Fibroblast of skin of left biceps (primary cell): ENCODE data around the gene TCTA.
"Not testable (repeated sequence)": the region's sequence is repeated elsewhere in the genome, so short reads cannot be mapped to it uniquely, and the experiment has no call there.

ENCODE experiments used
- DNase-seq, 2 experiments: peaks; one replicate each; pipeline ENCODE4 v3.0.0-alpha.2; 2013; ENCODE audit warnings: low read depth in 2 of 2

Gene TCTA

DNA sequence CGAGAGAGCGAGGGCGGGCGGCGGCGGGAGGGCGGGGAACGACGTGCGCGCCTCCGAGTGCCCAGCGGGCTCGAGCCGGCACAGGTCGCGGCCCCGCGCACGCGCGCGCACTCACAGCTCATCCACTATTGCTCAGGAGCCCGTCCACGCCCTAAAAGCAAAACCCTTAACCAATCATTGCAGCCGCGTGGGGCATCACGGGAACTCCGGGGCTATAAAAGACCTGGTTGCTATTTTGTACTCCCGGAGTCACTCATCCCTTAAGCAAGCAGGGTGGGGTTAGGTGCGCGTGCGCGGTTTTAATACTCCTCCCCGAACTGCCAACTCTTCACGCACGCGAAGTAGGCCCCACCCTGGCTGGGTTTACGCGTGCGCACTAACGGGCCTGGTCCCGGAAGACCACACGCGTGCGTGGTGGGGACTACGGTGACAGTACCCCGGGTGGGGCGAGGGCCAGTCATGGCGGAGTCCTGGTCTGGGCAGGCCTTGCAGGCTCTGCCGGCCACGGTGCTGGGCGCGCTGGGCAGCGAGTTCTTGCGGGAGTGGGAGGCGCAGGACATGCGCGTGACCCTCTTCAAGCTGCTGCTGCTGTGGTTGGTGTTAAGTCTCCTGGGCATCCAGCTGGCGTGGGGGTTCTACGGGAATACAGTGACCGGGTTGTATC is at the start of gene TCTA, which contains the start of gene RHOA:
Gene TCTA (plus strand): TSS at position 456 of the 664 bp plus-strand sequence. CDS start 4 bp downstream, at position 460.
Gene RHOA (minus strand): TSS at position 9 of the 664 bp plus-strand sequence. CDS start 36,387 bp downstream, outside the sequence.
- peak; percentile 100 for DNase-seq

GRCh38 chr3:49362561-49362960 is 49.7 kb upstream of the TCTA start:
- no peak for DNase-seq

DNA sequence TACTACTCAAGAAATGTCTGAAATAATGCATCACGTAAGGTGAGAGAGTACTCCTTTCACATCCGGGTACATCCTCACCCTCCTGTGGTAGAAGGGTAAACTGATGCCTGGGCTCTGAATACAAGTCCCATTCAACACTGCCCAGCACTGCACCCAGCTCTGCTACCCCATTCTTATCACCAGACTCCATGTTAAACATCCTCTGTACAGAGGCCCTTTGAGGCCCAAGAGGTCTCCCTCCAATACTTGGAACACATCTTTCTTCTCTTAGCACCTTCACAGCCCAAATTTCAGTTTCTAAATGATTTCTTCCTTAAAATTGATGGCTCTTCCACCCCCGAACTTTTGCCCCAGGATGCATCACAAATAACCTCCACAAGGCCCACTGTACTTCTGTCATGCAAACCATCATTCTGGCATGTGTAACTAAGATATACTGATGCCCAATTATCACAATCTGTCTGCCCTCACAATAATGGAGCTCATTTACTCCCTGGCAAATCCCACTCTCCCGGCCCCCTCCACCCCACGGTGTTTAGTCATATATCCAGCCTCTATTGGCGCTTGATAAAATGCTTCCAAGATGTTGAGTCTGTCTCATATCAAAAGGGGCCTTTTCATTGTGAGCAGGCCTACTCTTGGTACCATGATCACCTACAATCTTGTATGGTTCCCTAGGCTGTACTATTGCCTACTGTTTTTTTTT is 41.5 kb upstream of the TCTA start:
- DNase-seq, result no peak

DNA sequence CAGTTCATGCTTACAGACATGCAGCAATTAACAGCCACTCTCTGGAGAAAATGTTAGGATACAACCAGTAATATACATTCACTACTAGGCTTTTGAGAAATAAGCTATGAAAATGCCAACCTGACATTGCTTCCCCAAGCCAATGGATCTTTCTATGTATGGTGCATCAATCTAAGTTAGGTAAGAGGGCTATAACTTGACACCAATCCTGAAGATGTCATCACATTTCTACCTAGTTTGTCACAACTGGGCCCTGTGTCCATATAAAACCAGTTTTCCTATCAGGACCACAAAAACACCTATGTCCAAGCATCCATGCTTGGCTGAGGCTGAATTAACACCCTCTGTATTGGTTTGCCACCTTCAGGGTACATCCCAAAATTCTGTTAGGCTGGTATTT is 40.3 kb upstream of the TCTA start:
- no peak for DNase-seq

DNA sequence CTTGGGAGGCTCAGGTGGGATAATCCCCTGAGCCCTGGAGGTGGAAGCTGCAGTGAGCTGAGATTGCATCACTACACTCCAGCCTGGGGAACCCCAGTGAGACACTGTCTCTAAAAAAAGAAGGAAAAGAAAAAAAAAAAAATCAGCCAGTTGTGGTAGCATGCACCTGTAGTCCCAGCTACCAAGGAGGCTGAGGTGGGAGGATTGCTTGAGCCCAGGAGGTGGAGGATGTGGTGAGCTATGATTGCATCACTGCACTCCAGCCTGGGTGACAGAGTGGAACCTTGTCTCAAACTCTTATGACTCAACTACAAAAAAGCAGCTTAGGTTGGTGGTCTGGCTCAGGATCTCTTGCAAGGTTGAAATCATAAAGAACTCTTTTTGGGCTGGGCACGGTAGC is 34.7 kb upstream of the TCTA start:
- DNase-seq, result no peak

DNA sequence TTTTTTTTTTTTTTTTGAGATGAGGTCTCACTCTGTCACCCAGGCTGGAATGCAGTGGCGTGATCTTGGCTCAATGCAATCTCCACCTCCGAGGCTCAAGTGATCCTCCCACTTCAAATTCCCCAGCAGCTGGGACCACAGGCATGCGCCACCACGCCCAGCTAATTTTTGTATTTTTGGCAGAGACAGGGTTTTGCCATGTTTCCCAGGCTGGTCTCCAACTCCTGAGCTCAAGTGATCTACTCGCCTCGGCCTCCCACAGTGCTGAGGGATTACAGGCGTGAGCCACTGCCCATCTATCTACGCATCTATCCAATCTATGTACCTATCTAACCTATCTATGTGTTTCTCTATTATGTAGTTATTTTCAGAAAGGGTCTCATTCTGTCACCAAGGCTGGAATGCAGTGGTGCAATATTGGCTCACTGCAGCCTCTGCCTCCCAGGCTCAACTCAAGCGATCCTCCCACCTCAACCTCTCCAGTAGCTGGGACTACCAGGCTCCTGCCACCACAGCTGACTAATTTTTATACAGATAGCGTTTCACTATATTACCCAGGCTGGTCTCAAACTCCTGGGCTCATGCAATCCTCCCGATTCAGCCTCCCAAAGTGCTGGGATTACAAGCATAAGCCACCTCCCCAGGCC is 33.9 kb upstream of the TCTA start:
- no peak for DNase-seq

DNA sequence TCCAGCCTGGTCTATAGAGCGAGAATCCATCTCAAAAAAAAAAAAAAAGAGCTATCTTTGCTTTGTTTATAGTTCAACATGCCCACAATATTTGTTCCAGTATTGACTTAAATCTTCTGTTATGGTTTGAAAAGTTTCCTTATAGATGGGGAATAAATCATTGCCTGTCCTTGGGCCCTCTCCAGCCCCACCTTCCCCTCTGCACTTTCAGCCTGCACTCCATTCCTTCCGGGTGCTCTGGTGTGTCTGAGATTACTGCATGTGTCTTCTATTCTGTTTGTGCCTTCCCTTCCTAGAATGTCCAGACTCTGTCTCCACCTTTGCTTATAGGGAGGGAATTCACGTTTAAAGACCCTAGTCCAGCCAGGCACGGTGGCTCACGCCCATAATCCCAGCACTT is 28.8 kb upstream of the TCTA start:
- no peak for DNase-seq

GRCh38 chr3:49385617-49386016 is 26.6 kb upstream of the TCTA start:
- DNase-seq, result no peak

DNA sequence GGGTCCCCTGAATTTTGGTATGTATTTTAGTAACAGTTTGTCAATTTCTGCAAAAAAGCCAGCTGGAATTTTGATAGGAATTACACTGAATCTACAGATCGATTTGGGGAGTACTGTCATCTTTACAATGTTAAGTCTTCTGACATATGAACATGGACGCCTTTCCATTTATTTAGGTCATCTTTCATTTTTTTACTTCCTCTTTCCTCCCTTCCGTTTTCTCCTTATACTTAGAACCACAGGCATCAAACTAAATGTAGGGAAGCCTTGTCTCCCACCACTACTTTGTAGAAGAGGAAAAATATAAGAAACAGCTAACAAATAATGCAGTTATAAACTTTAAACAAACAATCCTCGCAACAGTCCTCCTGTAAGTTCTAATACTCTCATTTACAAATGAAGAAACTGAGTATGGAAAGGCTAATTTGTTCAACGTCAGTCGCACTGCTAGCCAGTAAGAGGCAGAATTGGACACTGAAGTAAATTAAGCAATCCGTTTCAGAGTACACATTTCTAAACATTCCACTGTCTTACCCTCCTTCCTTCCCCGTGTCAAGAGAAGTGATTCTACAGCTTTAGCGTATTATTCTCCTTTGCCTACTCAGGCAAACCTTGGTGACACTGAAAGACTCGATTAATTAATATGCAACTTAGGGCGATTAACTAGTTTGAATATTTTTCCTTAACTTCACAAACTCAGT is 26.0 kb upstream of the TCTA start:
- DNase-seq, result no peak

GRCh38 chr3:49387721-49388120 is 24.5 kb upstream of the TCTA start:
- no peak for DNase-seq

DNA sequence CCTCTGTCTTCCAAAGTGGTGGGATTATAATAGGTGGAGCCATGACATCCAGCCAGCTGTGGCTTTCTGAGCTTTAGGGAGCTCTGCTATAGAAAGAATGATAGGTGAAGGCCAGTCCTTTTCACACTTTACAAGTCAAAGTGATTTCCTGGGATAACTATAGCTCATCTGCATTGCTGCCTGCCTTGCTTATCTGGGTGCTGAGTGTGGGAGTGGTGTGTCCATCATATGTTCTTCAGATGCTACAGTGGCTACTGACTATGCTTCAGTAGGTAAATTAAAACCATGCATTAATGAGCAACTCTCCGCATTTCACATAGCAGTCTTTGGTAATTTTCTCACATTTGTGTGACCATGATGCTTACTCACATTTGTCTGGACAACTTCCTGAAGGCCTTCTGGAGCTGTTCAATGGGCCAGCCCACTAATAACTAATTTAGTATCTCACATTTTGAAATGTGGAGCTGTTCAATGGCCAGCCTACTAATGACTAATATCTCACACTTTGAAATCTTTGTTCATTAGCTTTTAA is 23.9 kb upstream of the TCTA start:
- no peak for DNase-seq

DNA sequence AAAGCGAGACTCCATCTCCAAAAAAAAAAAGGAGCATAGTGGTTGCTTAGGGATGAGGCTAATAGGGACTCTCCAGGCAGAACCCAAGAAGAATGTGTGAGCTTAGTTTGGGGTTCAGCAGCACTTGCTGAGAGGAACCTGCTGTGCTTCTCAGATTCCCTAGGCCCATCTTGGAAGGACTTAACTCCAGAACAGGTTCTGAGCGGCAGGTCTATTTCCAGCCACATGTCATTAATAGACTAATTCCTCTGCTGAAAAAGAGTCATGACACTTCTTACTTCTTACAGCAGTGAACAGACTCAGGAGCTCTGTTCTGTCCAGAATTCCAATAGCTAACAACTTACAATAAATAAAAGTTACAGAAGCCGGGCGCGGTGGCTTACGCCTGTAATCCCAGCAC is 22.9 kb upstream of the TCTA start:
- DNase-seq, result no peak

DNA sequence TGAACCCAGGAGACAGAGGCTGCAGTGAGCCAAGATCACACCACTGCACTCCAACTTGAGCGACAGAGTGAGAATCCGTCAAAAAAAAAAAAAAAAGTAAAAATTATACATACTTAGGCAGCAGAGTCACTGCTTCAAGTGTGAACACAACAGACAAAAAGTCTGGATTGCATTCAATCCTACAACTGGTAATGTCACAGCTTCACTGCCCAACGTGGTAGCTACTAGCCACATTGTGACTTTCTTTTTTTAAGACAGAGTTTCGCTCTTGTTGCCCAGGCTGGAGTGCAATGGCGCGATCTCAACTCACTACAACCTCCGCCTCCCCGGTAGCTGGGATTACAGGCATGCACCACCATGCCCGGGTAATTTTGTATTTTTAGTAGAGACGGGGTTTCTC is 20.9 kb upstream of the TCTA start:
- DNase-seq, result not testable (repeated sequence)

DNA sequence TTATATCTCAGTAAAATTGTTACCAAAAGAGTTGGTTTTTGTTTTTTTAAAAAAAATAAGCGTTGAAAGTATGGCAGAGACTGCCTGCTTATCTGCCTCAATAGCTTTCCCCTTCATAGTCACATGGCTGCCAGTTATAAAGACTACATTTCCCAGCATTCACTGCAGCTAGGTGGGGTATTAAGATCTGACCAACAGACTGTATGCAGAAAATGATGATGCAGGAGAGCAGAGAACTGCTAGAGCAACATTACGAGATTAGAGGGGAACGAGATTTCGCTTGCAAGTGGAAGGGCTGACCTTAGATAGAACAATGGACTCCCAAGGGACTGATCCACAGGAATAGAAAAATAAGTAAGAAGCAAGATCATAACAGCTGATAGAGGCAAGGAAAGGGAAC is 14.8 kb upstream of the TCTA start:
- DNase-seq, result no peak

- no peak for DNase-seq
Measured at GRCh38 chr3:49399461-49399860, 12.8 kb upstream of the TCTA start.

DNA sequence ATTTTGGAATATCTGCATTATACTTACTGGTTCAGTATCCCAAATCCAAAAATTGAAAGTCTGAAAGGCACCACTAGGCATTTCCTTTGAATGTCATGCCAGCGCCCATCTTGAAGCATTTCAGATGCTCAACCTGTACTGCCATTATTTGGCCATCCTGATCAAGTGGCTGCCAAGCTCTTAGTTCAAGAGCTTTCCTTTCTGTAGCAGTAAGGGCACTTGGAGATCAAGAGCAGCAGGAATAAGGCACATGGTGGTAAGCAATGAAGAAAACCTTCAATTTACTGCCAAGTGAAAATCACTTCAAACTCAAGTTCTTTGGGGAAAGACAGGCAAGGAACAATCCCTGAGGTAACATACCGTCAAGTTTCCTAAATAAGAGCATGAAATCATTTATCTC is 10.5 kb upstream of the TCTA start:
- no peak for DNase-seq

GRCh38 chr3:49403891-49404290 is 8.3 kb upstream of the TCTA start:
- DNase-seq, result no peak

GRCh38 chr3:49405570-49405969 is 6.7 kb upstream of the TCTA start:
- not testable (repeated sequence) for DNase-seq

DNA sequence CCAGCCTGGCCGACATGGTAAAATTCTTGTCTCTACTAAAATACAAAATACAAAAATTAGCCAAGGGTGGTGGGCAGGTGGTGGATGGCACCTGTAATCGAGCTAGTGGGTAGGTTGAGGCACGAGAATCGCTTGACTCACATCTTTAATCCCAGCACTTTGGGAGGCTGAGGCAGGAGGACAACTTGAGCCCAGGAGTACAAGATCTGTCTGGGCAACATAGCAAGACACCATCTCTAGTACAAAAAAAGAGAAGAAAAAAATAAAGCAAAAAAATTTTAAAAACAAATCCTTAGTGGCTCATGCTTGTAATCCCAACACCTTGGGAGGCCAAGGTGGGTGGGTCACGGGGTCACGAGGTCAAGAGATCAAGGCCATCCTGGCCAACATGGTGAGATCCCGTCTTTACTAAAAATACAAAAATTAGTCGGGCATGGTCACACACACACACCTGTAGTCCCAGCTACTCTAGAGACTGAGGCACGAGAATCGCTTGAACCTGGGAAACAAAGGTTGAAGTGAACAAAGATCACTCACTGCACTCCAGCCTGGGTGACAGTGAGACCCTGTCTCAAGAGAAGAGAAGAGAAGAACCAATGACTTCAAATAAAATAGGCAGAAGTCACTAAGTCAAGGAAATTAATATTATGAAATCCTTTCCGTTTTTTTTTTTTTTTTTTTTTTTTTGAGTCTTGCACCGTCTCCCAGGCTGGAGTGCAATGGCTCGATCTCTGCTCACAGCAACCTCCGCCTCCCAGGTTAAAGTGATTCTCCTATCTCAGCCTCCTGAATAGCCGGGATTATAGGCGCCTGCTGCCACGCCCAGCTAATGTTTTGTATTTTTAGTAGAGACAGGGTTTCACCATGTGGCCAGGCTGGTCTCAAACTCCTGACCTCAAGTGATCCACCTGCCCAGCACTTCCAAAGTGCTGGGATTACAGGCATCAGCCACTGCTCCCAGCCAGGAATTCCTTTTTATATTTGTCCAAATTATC is 5.4 kb upstream of the TCTA start:
- DNase-seq, result no peak

DNA sequence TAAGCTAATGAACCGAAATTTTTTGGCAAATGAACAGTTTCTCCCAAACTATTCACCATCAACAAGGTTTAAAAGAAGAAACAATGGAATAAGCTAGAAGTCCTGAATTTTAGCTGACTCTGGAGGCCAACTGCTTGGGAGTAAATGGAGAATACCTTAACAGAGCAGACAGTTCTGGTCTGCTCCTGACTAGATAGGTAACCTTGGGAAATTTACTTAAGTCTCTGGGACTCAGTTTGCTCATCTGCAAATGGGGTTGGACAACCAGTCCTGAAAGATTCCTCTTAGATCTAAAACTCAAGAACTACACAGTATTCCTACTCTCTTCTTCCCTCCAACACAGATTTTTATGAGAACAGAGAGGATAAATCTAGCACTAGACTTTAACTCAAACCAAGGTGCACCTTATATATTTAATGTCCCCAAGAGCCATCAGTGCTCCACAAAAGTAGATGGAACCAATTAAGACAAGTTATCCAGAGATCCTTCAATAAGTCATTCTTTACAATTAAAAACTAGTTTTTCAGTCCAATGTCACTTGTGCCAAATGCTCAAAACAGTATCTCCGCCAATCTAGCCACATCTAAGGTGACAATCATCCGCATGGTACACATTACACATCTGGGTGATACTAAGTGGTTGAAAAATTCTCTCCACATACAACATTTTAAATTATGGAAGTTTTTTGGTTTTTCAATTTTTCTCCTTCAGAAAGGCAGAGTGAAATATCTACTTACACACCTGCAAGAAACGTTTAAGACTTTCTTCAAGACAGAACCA is 2.0 kb upstream of the TCTA start:
- no peak for DNase-seq
